ENCODE data around the gene FBXL7.

GRCh38 chr5:15612915-15613635 is 113.1 kb downstream of the FBXL7 start:
- TF ChIP-seq CTCF (IDR thresholded peaks at IDR 0.05) (no peak), POLR2AphosphoS5 (IDR thresholded peaks at IDR 0.05) (no peak), POLR2A (IDR thresholded peaks at IDR 0.05) (no peak)

Data from suprapubic skin (tissue), 4 donors.